Smooth muscle cell of the pulmonary artery (primary cell): Measurements from ENCODE around the gene CREBZF. TPM values are rescaled to one million over a fixed set of nuclear protein-coding genes. Genes with fewer than 3 reads are reported as not detected.

ENCODE experiments used
- total RNA-seq: library from RNA; depleted of rRNA; stranded (reverse); fragments of >200 nt; gene quantifications from 2 replicates; pipeline ENCODE4 v1.2.3, GENCODE V29; 2014

The CREBZF gene, protein sequence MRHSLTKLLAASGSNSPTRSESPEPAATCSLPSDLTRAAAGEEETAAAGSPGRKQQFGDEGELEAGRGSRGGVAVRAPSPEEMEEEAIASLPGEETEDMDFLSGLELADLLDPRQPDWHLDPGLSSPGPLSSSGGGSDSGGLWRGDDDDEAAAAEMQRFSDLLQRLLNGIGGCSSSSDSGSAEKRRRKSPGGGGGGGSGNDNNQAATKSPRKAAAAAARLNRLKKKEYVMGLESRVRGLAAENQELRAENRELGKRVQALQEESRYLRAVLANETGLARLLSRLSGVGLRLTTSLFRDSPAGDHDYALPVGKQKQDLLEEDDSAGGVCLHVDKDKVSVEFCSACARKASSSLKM
- 36.3 and 37.8 TPM in 2 replicates for total RNA-seq

DNA sequence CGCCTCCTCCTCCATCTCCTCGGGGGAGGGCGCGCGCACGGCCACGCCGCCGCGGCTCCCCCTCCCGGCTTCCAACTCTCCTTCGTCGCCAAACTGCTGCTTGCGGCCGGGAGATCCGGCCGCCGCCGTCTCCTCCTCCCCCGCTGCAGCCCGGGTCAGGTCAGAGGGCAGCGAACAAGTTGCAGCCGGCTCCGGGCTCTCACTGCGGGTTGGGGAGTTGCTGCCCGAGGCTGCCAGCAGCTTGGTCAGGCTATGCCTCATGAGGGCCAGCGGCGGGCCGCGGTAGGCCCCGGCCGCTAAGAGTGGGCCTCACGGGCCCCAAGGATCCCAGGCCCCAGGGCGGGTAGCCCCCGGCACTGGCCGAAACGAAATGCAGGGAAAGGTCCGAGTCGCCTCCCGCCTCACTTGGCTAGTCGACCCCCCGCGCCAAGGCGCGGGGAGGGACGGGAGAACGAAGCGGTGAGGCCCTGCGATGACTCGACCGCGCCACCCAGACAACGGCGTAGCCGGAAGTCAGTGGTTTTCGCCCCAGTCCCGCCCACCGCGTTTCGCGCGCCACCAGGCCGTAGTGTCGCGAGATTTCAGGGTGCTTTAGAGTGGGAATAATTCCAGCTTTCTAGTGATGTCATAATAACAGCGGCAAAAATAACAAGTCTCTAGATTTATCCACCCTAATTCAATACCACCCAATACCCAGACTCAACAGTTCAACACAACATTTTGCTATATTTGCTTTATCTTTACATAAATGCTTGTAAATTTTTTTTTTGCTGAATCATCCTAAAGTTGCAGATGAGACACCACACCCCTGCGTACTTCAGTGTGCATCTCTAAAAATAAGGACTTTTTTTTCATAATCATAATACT, at the start of gene CREBZF:
Gene CREBZF (minus strand): TSS at position 515 of the 867 bp plus-strand sequence. CDS start 254 bp downstream, at position 261.

GRCh38 chr11:85685820-85686459, 21.0 kb upstream of the CREBZF start, which contains the start of gene CCDC89:
Gene CCDC89, minus strand, starts transcription at chr11:85686195. Its CDS starts 65 bp downstream, at chr11:85686130.

GRCh38 chr11:85647604-85648299, 17.2 kb downstream of the CREBZF start, which contains the start of gene TMEM126A:
Gene TMEM126A, plus strand, starts transcription at chr11:85647967. Its CDS starts 2,289 bp downstream, at chr11:85650256.

GRCh38 chr11:85627998-85628770, 36.7 kb downstream of the CREBZF start, which contains the start of gene TMEM126B:
Gene TMEM126B, plus strand, starts transcription at chr11:85628593. Its CDS starts 15 bp downstream, at chr11:85628608.

GRCh38 chr11:85627332-85627997, 37.5 kb downstream of the CREBZF start, which contains the start of gene DLG2:
Gene DLG2, minus strand, starts transcription at chr11:85627344.

Other genes with a start within 250 kb of the CREBZF start
- gene DLG2, start 37.8 kb downstream of the CREBZF start, total RNA-seq, result 1.6 and 1.9 TPM in 2 replicates
- 36.5 and 47.0 TPM in 2 replicates for gene TMEM126B, start 36.5 kb downstream of the CREBZF start, total RNA-seq
- gene TMEM126A, start 17.2 kb downstream of the CREBZF start, total RNA-seq, result 18.1 and 26.2 TPM in 2 replicates
- gene CCDC89, start 21.1 kb upstream of the CREBZF start, total RNA-seq, result 1.9 and 4.2 TPM in 2 replicates
- 28.9 and 196 TPM in 2 replicates for gene SYTL2, start 146.0 kb upstream of the CREBZF start, total RNA-seq
- not detected in 2 replicates for gene CCDC83, start 190.3 kb upstream of the CREBZF start, total RNA-seq